IPS-20b (cell line): ENCODE results near the gene INKA2.
A peak's percentile ranks its signal among the peaks of the same experiment; 100 is the strongest.

Experiments used
- H3K27ac ChIP-seq: one replicate; pipeline ENCODE4 v1.5.1; 2013; ENCODE audit warnings: low read length
- H3K27me3 ChIP-seq: 2 replicates; pipeline ENCODE4 v1.6.1; 2013; ENCODE audit warnings: mild to moderate bottlenecking, low read length, inconsistent platforms; ENCODE audit not compliant: insufficient read depth
- H3K36me3 ChIP-seq: 2 replicates; pipeline ENCODE4 v1.6.1; 2013; ENCODE audit warnings: low read depth, mild to moderate bottlenecking, inconsistent platforms, low read length, moderate library complexity; ENCODE audit not compliant: insufficient read depth
- H3K4me1 ChIP-seq: 2 replicates; pipeline ENCODE4 v1.6.1; 2013; ENCODE audit warnings: mild to moderate bottlenecking, control low read depth, inconsistent platforms, low read length, moderate library complexity; ENCODE audit not compliant: insufficient read depth
- H3K4me3 ChIP-seq: 2 replicates; pipeline ENCODE4 v1.5.1; 2013; ENCODE audit warnings: mild to moderate bottlenecking, low read length, inconsistent platforms
- H3K9ac ChIP-seq: 2 replicates; pipeline ENCODE4 v1.6.1; 2013; ENCODE audit warnings: low read depth, mild to moderate bottlenecking, inconsistent platforms, low read length, moderate library complexity
- H3K9me3 ChIP-seq: 2 replicates; pipeline ENCODE4 v1.6.1; 2013; ENCODE audit warnings: mild to moderate bottlenecking, low read depth, low read length, inconsistent platforms; ENCODE audit not compliant: insufficient read depth

The INKA2 gene

GRCh38 chr1:111737216-111738132 is 1.7 kb downstream of the INKA2 start:
- peak overlapping the region; percentile 65; the same call in 1 of the 2 replicates for H3K9ac ChIP-seq
- peaks cover 30% of the 10 kb centered on the region for H3K4me1 ChIP-seq
- no peaks in the 10 kb centered on the region for H3K9me3 ChIP-seq
- no peak overlapping the region for H3K27ac ChIP-seq
- peak overlapping the region; percentile 84 for H3K4me3 ChIP-seq
- no peaks in the 10 kb centered on the region for H3K36me3 ChIP-seq
- peaks cover 37% of the 10 kb centered on the region for H3K27me3 ChIP-seq

- Histone ChIP-seq H3K9me3 (no peaks in the 10 kb centered on the region), H3K4me1 (peaks cover 30% of the 10 kb centered on the region), H3K36me3 (no peaks in the 10 kb centered on the region), H3K27me3 (peaks cover 29% of the 10 kb centered on the region), H3K9ac (peak overlapping the region; percentile 65; the same call in 1 of the 2 replicates), H3K27ac (no peak overlapping the region), H3K4me3 (peak overlapping the region; percentile 84)
These were observed 2.5 kb downstream of the INKA2 start for GRCh38 chr1:111736548-111737215.

- peaks cover 30% of the 10 kb centered on the region for H3K4me1 ChIP-seq
- no peaks in the 10 kb centered on the region for H3K36me3 ChIP-seq
- peaks cover 22% of the 10 kb centered on the region for H3K27me3 ChIP-seq
- peak overlapping the region; percentile 84 for H3K4me3 ChIP-seq
- peak overlapping the region; percentile 16 for H3K27ac ChIP-seq
- H3K9ac ChIP-seq, result peak overlapping the region; percentile 49; the same call in 1 of the 2 replicates
- H3K9me3 ChIP-seq, result no peaks in the 10 kb centered on the region
These were observed 3.2 kb downstream of the INKA2 start for GRCh38 chr1:111735858-111736544.

- Histone ChIP-seq H3K9ac (peak overlapping the region; percentile 49; the same call in 1 of the 2 replicates), H3K9me3 (no peaks in the 10 kb centered on the region), H3K27ac (peak overlapping the region; percentile 16), H3K4me3 (peak overlapping the region; percentile 84), H3K27me3 (peaks cover 15% of the 10 kb centered on the region), H3K4me1 (peaks cover 30% of the 10 kb centered on the region), H3K36me3 (no peaks in the 10 kb centered on the region)
These were observed 3.9 kb downstream of the INKA2 start for GRCh38 chr1:111735321-111735720.

- H3K9ac ChIP-seq, result no peak overlapping the region
- H3K27ac ChIP-seq, result no peak overlapping the region
- peaks cover 14% of the 10 kb centered on the region for H3K27me3 ChIP-seq
- no peaks in the 10 kb centered on the region for H3K9me3 ChIP-seq
- no peaks in the 10 kb centered on the region for H3K36me3 ChIP-seq
- peaks cover 31% of the 10 kb centered on the region for H3K4me1 ChIP-seq
- no peak overlapping the region for H3K4me3 ChIP-seq
These were observed 4.3 kb downstream of the INKA2 start for GRCh38 chr1:111734856-111735255.

- H3K36me3 ChIP-seq, result no peaks in the 10 kb centered on the region
- no peak overlapping the region for H3K4me3 ChIP-seq
- no peaks in the 10 kb centered on the region for H3K9me3 ChIP-seq
- H3K4me1 ChIP-seq, result peaks cover 35% of the 10 kb centered on the region
- no peak overlapping the region for H3K9ac ChIP-seq
- H3K27me3 ChIP-seq, result peaks cover 14% of the 10 kb centered on the region
- H3K27ac ChIP-seq, result no peak overlapping the region
These were observed 4.8 kb downstream of the INKA2 start for GRCh38 chr1:111734426-111734825.

GRCh38 chr1:111733992-111734341 is 5.2 kb downstream of the INKA2 start:
- H3K4me1 ChIP-seq, result peaks cover 35% of the 10 kb centered on the region
- no peak overlapping the region for H3K27ac ChIP-seq
- H3K27me3 ChIP-seq, result peaks cover 14% of the 10 kb centered on the region
- no peaks in the 10 kb centered on the region for H3K36me3 ChIP-seq
- H3K9me3 ChIP-seq, result no peaks in the 10 kb centered on the region
- H3K4me3 ChIP-seq, result no peak overlapping the region
- H3K9ac ChIP-seq, result no peak overlapping the region

- Histone ChIP-seq H3K27ac (no peak overlapping the region), H3K36me3 (no peaks in the 10 kb centered on the region), H3K4me1 (peaks cover 35% of the 10 kb centered on the region), H3K4me3 (no peak overlapping the region), H3K9ac (no peak overlapping the region), H3K27me3 (peaks cover 14% of the 10 kb centered on the region), H3K9me3 (no peaks in the 10 kb centered on the region)
These were observed 5.8 kb downstream of the INKA2 start for GRCh38 chr1:111733183-111733991.

- Histone ChIP-seq H3K36me3 (no peaks in the 10 kb centered on the region), H3K4me3 (no peak overlapping the region), H3K27ac (no peak overlapping the region), H3K27me3 (peaks cover 8% of the 10 kb centered on the region), H3K9ac (no peak overlapping the region), H3K4me1 (peaks cover 31% of the 10 kb centered on the region), H3K9me3 (no peaks in the 10 kb centered on the region)
These were observed 6.5 kb downstream of the INKA2 start for GRCh38 chr1:111732718-111733117.

- Histone ChIP-seq H3K9me3 (no peaks in the 10 kb centered on the region), H3K27ac (no peak overlapping the region), H3K27me3 (peaks cover under 1% of the 10 kb centered on the region), H3K4me1 (peaks cover 24% of the 10 kb centered on the region), H3K9ac (no peak overlapping the region), H3K36me3 (no peaks in the 10 kb centered on the region), H3K4me3 (no peak overlapping the region)
These were observed 7.2 kb downstream of the INKA2 start for GRCh38 chr1:111731956-111732355.

- no peaks in the 10 kb centered on the region for H3K36me3 ChIP-seq
- no peak overlapping the region for H3K4me3 ChIP-seq
- H3K27me3 ChIP-seq, result no peaks in the 10 kb centered on the region
- peak overlapping the region; percentile 7; the same call in 1 of the 2 replicates for H3K9ac ChIP-seq
- H3K9me3 ChIP-seq, result no peaks in the 10 kb centered on the region
- H3K4me1 ChIP-seq, result peaks cover 11% of the 10 kb centered on the region
- H3K27ac ChIP-seq, result no peak overlapping the region
These were observed 8.5 kb downstream of the INKA2 start for GRCh38 chr1:111730706-111731105.
